Thyroid gland (tissue), 4 donors: ENCODE data around the gene BTBD8.

ENCODE experiments used
- CTCF ChIP-seq, 6 experiments: fragments of 200-600 bp in 3 of 6; fragments of 450-650 bp in 3 of 6; sonication (generic) in 3 of 6; IDR thresholded peaks; one replicate each; pipeline ENCODE4 v1.5.1; 2016 to 2019; ENCODE audit warnings: antibody characterized with exemption in 6 of 6, mild to moderate bottlenecking in 2 of 6, inconsistent platforms in 1 of 6, moderate library complexity in 1 of 6
- POLR2A ChIP-seq, 2 donors: fragments of 450-650 bp; IDR thresholded peaks; one replicate each; pipeline ENCODE4 v1.6.1; 2017; ENCODE audit warnings: antibody characterized with exemption in 2 of 2, mild to moderate bottlenecking in 2 of 2, moderate library complexity in 1 of 2

- TF ChIP-seq CTCF (IDR thresholded peaks at IDR 0.05) (no peak), POLR2A (IDR thresholded peaks at IDR 0.05) (no peak)
Observed at GRCh38 chr1:92081031-92081430, 886 bp downstream of the BTBD8 start.
